ENCODE results near the gene ACSL1. TPM values are rescaled to one million over a fixed set of nuclear protein-coding genes. Genes with fewer than 3 reads are reported as not detected.
A peak's percentile ranks its signal among the peaks of the same experiment; 100 is the strongest.

ACSL1 gene
- total and polyA plus RNA-seq, 9 of the 15 experiments (the other 6 are each of a cell fraction or from before 2014, with no cell fraction given) = 6.7 to 24.1 (median 15.0) TPM

DNA sequence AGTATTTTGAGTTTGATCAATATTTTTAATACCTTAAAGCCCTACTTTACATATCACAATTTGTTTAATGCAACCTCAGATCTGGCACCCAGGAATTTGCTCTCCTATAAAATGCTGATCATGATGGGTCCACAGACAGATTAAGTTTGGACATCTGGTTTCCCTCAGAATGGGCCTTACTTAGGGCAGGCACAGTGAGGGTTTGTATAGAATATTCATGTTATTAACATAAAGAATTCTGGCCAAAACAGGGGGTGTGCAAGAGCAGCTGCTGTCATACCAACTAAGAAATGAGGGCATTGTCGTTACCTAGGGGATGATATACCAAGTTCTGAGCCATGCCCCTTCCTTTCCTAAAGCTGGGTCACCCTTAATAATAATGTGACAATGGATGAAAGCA lies 54.4 kb downstream of the ACSL1 start (continued):
- TF ChIP-seq, protein P1, sequence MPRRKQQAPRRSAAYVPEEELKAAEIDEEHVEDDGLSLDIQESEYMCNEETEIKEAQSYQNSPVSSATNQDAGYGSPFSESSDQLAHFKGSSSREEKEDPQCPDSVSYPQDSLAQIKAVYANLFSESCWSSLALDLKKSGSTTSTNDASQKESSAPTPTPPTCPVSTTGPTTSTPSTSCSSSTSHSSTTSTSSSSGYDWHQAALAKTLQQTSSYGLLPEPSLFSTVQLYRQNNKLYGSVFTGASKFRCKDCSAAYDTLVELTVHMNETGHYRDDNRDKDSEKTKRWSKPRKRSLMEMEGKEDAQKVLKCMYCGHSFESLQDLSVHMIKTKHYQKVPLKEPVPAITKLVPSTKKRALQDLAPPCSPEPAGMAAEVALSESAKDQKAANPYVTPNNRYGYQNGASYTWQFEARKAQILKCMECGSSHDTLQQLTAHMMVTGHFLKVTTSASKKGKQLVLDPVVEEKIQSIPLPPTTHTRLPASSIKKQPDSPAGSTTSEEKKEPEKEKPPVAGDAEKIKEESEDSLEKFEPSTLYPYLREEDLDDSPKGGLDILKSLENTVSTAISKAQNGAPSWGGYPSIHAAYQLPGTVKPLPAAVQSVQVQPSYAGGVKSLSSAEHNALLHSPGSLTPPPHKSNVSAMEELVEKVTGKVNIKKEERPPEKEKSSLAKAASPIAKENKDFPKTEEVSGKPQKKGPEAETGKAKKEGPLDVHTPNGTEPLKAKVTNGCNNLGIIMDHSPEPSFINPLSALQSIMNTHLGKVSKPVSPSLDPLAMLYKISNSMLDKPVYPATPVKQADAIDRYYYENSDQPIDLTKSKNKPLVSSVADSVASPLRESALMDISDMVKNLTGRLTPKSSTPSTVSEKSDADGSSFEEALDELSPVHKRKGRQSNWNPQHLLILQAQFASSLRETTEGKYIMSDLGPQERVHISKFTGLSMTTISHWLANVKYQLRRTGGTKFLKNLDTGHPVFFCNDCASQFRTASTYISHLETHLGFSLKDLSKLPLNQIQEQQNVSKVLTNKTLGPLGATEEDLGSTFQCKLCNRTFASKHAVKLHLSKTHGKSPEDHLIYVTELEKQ (CRISPR knock-in tag; IDR thresholded peaks at IDR 0.05) = no peak
- no peak for TF ChIP-seq TFAM (CRISPR knock-in tag; conservative IDR thresholded peaks at IDR 0.05)

DNA sequence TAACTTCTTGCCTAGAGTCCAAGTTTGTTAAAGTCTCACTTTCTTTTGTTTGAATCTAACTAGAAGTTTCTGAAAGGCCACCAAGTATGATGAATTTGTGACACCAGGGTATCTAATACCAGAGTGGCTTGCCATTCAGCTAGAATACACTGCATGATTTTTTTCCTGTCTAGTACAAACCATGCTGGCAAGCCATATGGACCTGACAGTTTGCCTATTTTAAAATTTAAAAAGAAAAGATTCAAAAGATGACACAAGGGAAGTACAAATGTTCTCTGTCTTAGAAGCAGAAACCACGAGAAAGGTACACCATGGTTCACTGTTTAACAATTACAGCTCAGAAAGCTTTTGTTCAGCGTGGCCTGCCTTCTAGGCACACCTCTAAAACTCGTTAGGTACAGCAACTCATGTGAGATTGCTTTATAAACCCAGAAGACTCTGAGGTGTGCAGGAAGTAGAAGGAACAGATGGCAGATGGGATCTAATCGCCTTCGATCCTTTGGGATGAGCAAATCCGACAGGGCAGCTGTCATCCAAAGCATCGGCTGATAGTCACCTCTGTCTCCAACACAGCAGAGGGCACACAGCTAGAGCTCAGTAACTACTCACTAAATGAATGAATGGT lies 56.5 kb downstream of the ACSL1 start:
- Histone ChIP-seq H3K9me1 (ENCODE audit: control insufficient read depth, insufficient read depth, low read length) (no peaks in the 10 kb centered on the region), H3K9me3 (replicated peaks; ENCODE audit: control insufficient read depth, insufficient read depth, low read depth, low read length) (no peaks in the 10 kb centered on the region), H3K9ac (ENCODE audit: insufficient read depth in 1 of 2, low read depth in 2 of 2, low read length in 2 of 2) (no peak overlapping the region), H3K27ac (ENCODE audit: extremely low read depth, low read depth, low read length) (no peak overlapping the region), H3K4me3 (no peak overlapping the region), H3K36me3 (ENCODE audit: control insufficient read depth, insufficient read depth, low read length) (peaks cover 12% of the 10 kb centered on the region; the same call in 1 of the 3 replicates), H3K27me3 (ENCODE audit: control insufficient read depth in 2 of 2, insufficient read depth in 2 of 2, low read length in 2 of 2) (no peaks in the 10 kb centered on the region), H4K20me1 (replicated peaks; ENCODE audit: control insufficient read depth, insufficient read depth, low read length) (no peaks in the 10 kb centered on the region), H3K4me1 (replicated peaks in 1 of 2; ENCODE audit: control insufficient read depth in 2 of 2, insufficient read depth in 2 of 2, low read length in 2 of 2) (no peaks in the 10 kb centered on the region), H2AFZ (ENCODE audit: low read depth, low read length) (no peak overlapping the region), H3K79me2 (ENCODE audit: control insufficient read depth, insufficient read depth, low read length) (no peaks in the 10 kb centered on the region), H3K4me2 (ENCODE audit: insufficient read depth, low read length) (no peak overlapping the region)
- ChIA-PET POLR2A (no interaction called here), CTCF (ENCODE audit: low intra/inter-chr PET ratio) (no interaction called here)
- BruUV-seq (replicated peaks) = no TSS peak
- WGBS (ENCODE audit: insufficient coverage, low coverage, missing lambda C conversion rate) = 72% methylated on average over 7 of the region's 7 CpGs
- FAIRE-seq = peak; percentile 42
- intact Hi-C loops (cut with micrococcal nuclease) (no loop called here), in situ Hi-C loops (cut with MboI) (no loop called here)
- ATAC-seq = no peak
- DNase-seq (ENCODE audit: extremely low read depth in 1 of 4, low spot score in 3 of 4) = no peak
- TF ChIP-seq PTRF (tag; IDR thresholded peaks at IDR 0.05) = no peak
- no peak for TF ChIP-seq ESRRB (CRISPR knock-in tag; IDR thresholded peaks at IDR 0.05; ENCODE audit: borderline replicate concordance)
- TF ChIP-seq, protein P2, sequence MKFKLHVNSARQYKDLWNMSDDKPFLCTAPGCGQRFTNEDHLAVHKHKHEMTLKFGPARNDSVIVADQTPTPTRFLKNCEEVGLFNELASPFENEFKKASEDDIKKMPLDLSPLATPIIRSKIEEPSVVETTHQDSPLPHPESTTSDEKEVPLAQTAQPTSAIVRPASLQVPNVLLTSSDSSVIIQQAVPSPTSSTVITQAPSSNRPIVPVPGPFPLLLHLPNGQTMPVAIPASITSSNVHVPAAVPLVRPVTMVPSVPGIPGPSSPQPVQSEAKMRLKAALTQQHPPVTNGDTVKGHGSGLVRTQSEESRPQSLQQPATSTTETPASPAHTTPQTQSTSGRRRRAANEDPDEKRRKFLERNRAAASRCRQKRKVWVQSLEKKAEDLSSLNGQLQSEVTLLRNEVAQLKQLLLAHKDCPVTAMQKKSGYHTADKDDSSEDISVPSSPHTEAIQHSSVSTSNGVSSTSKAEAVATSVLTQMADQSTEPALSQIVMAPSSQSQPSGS (CRISPR knock-in tag; IDR thresholded peaks at IDR 0.05) = no peak
- no peak for TF ChIP-seq SMARCA4 (IDR thresholded peaks at IDR 0.05)
- TF ChIP-seq, protein P3, sequence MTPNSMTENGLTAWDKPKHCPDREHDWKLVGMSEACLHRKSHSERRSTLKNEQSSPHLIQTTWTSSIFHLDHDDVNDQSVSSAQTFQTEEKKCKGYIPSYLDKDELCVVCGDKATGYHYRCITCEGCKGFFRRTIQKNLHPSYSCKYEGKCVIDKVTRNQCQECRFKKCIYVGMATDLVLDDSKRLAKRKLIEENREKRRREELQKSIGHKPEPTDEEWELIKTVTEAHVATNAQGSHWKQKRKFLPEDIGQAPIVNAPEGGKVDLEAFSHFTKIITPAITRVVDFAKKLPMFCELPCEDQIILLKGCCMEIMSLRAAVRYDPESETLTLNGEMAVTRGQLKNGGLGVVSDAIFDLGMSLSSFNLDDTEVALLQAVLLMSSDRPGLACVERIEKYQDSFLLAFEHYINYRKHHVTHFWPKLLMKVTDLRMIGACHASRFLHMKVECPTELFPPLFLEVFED (CRISPR knock-in tag; conservative IDR thresholded peaks at IDR 0.05) = no peak
- TF ChIP-seq ZNF707 (CRISPR knock-in tag; conservative IDR thresholded peaks at IDR 0.05) = no peak
- TF ChIP-seq, protein P4, sequence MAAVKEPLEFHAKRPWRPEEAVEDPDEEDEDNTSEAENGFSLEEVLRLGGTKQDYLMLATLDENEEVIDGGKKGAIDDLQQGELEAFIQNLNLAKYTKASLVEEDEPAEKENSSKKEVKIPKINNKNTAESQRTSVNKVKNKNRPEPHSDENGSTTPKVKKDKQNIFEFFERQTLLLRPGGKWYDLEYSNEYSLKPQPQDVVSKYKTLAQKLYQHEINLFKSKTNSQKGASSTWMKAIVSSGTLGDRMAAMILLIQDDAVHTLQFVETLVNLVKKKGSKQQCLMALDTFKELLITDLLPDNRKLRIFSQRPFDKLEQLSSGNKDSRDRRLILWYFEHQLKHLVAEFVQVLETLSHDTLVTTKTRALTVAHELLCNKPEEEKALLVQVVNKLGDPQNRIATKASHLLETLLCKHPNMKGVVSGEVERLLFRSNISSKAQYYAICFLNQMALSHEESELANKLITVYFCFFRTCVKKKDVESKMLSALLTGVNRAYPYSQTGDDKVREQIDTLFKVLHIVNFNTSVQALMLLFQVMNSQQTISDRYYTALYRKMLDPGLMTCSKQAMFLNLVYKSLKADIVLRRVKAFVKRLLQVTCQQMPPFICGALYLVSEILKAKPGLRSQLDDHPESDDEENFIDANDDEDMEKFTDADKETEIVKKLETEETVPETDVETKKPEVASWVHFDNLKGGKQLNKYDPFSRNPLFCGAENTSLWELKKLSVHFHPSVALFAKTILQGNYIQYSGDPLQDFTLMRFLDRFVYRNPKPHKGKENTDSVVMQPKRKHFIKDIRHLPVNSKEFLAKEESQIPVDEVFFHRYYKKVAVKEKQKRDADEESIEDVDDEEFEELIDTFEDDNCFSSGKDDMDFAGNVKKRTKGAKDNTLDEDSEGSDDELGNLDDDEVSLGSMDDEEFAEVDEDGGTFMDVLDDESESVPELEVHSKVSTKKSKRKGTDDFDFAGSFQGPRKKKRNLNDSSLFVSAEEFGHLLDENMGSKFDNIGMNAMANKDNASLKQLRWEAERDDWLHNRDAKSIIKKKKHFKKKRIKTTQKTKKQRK (IDR thresholded peaks at IDR 0.05; ENCODE audit: borderline replicate concordance, low read depth, low read length) = no peak
- TF ChIP-seq TBL1XR1 (IDR thresholded peaks at IDR 0.05; ENCODE audit: low read length in 2 of 2) = no peak
- no peak for TF ChIP-seq DACH1 (IDR thresholded peaks at IDR 0.05; ENCODE audit: partially characterized antibody)

All from K562 (cell line).